ENCODE measurements around the gene AARS2. TPM values are rescaled to one million over a fixed set of nuclear protein-coding genes. Genes with fewer than 3 reads are reported as not detected.

The AARS2 gene
- total RNA-seq, 1 donor from 2014 or later, result 23.0 TPM

DNA sequence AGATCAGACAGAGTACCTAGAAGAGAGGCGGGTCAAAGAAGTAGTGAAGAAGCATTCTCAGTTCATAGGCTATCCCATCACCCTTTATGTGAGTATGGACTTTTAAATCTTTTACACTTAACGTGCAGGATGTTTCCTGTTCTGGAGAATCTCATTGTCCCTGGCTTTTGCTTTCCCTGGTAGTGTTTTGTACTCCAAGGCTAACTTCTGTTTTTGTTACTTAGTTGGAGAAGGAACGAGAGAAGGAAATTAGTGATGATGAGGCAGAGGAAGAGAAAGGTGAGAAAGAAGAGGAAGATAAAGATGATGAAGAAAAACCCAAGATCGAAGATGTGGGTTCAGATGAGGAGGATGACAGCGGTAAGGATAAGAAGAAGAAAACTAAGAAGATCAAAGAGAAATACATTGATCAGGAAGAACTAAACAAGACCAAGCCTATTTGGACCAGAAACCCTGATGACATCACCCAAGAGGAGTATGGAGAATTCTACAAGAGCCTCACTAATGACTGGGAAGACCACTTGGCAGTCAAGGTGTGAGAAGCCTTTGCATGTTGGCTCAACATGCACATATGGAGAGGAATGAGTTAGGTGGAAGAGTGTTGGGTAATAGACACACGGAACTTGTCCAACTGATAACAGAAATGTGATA lies 63.0 kb downstream of the AARS2 start:
- peak overlapping the region; percentile 96 for H3K4me3 Mint-ChIP-seq
- intact Hi-C loops (cut with micrococcal nuclease), result no loop called here
- peaks cover 75% of the 10 kb centered on the region for H3K36me3 Mint-ChIP-seq (ENCODE audit: low read depth)
- H3K27ac Mint-ChIP-seq, result peak overlapping the region; percentile 36
- DNase-seq (ENCODE audit: low spot score), result no peak
- no peaks in the 10 kb centered on the region for H3K27me3 Mint-ChIP-seq (ENCODE audit: insufficient read depth)
- H3K9me3 Mint-ChIP-seq, result no peaks in the 10 kb centered on the region
- H3K4me1 Mint-ChIP-seq (ENCODE audit: low read depth), result peaks cover 75% of the 10 kb centered on the region

Other genes starting within 250 kb of the AARS2 start
- gene MRPL14, start 185.9 kb downstream of the AARS2 start, total RNA-seq, result 62.6 and 68.6 TPM in 2 replicates
- gene TMEM63B, start 185.8 kb downstream of the AARS2 start, total RNA-seq, result 17.0 and 20.7 TPM in 2 replicates
- not detected in 2 replicates for gene CAPN11, start 154.5 kb downstream of the AARS2 start, total RNA-seq
- not detected in 2 replicates for gene MYMX, start 96.4 kb downstream of the AARS2 start, total RNA-seq
- 121 and 122 TPM in 2 replicates for gene SLC29A1, start 89.8 kb downstream of the AARS2 start, total RNA-seq
- gene HSP90AB1, start 66.2 kb downstream of the AARS2 start, total RNA-seq, result 2,065 and 2,095 TPM in 2 replicates
- gene SLC35B2, start 55.8 kb downstream of the AARS2 start, total RNA-seq, result 29.2 and 30.1 TPM in 2 replicates
- gene NFKBIE, start 47.8 kb downstream of the AARS2 start, total RNA-seq, result 23.2 and 29.0 TPM in 2 replicates
- 0.29 TPM in 1 of 2 replicates, not detected in the other for gene TMEM151B, start 42.9 kb downstream of the AARS2 start, total RNA-seq
- gene SPATS1, start 29.3 kb upstream of the AARS2 start, total RNA-seq, result not detected in 2 replicates
- gene CDC5L, start 74.4 kb upstream of the AARS2 start, total RNA-seq, result 28.1 and 28.4 TPM in 2 replicates

Data from activated T-helper 1 cell treated with anti-CD3 and anti-CD28 coated beads, Interleukin-12 subunit alpha, Interleukin-12 subunit beta, Interleukin-2, Interleukin-4 antibody, amounts not matched to agents 30 ng/mL and 10 ng/mL and 1 ng/mL, durations not matched to agents 14 hours and 24 hours and 36 hours (primary cell).